Thyroid gland (tissue), 4 donors: ENCODE measurements around the gene NBAS.

Source experiments
- POLR2A ChIP-seq, 2 donors: fragments of 450-650 bp; IDR thresholded peaks; one replicate each; pipeline ENCODE4 v1.6.1; 2017; ENCODE audit warnings: antibody characterized with exemption in 2 of 2, mild to moderate bottlenecking in 2 of 2, moderate library complexity in 1 of 2
- TF ChIP-seq, protein P1 (sequence below), 6 experiments: fragments of 200-600 bp in 3 of 6; fragments of 450-650 bp in 3 of 6; sonication (generic) in 3 of 6; IDR thresholded peaks; one replicate each; pipeline ENCODE4 v1.5.1; 2016 to 2019; ENCODE audit warnings: antibody characterized with exemption in 6 of 6, mild to moderate bottlenecking in 2 of 6, inconsistent platforms in 1 of 6, moderate library complexity in 1 of 6

DNA sequence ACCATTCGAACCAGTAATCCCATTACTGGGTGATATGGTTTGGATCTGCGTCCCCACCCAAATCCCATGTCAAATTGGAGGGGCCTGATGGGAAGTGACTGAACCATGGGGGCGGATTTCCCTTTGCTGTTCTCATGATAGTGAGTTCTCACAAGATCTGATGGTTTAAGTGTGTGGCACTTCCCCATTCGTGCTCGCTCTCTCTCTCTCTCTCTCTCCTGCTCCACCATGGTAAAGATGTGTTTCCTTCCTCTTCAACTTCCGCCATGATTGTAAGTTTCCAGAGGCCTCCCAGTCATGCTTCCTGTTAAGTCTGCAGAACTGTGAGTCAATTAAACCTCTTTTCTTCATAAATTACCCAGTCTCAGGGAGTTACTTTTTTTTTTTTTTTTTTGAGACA is 62.6 kb downstream of the NBAS start:
- TF ChIP-seq, protein P1, sequence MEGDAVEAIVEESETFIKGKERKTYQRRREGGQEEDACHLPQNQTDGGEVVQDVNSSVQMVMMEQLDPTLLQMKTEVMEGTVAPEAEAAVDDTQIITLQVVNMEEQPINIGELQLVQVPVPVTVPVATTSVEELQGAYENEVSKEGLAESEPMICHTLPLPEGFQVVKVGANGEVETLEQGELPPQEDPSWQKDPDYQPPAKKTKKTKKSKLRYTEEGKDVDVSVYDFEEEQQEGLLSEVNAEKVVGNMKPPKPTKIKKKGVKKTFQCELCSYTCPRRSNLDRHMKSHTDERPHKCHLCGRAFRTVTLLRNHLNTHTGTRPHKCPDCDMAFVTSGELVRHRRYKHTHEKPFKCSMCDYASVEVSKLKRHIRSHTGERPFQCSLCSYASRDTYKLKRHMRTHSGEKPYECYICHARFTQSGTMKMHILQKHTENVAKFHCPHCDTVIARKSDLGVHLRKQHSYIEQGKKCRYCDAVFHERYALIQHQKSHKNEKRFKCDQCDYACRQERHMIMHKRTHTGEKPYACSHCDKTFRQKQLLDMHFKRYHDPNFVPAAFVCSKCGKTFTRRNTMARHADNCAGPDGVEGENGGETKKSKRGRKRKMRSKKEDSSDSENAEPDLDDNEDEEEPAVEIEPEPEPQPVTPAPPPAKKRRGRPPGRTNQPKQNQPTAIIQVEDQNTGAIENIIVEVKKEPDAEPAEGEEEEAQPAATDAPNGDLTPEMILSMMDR (IDR thresholded peaks at IDR 0.05), result no peak
- no peak for TF ChIP-seq POLR2A (IDR thresholded peaks at IDR 0.05)
